Keratinocyte (primary cell): ENCODE results near the gene ZSCAN16. TPM values are rescaled to one million over a fixed set of nuclear protein-coding genes. Genes with fewer than 3 reads are reported as not detected.
A peak's percentile ranks its signal among the peaks of the same experiment; 100 is the strongest.

Source experiments
- DNase-seq: peaks from one replicate; pipeline ENCODE4 v3.0.0-alpha.2; 2011; ENCODE audit warnings: low read depth, missing footprints, low spot score
- FAIRE-seq: peaks from 2 replicates; lab custom pipeline; 2011; peaks lifted over from hg19 to GRCh38; lab: Jason Lieb, UNC
- H2AFZ ChIP-seq: 2 replicates; pipeline ENCODE4 v1.6.0; 2012; ENCODE audit warnings: low read length, control low read depth, inconsistent platforms; ENCODE audit not compliant: control insufficient read depth
- H3K27ac ChIP-seq: 2 replicates; pipeline ENCODE4 v1.5.1; 2011; ENCODE audit warnings: low read length; ENCODE audit not compliant: control insufficient read depth, insufficient read depth
- H3K27me3 ChIP-seq: 3 replicates; pipeline ENCODE4 v1.6.0; 2011; ENCODE audit warnings: low read length; ENCODE audit not compliant: control insufficient read depth, insufficient read depth; ENCODE audit errors: extremely low read depth
- H3K36me3 ChIP-seq, 2 experiments: 2 replicates in 1 of 2; 3 replicates in 1 of 2; pipeline ENCODE4 v1.5.1; 2011; ENCODE audit warnings: low read length in 2 of 2, mild to moderate bottlenecking in 1 of 2; ENCODE audit not compliant: control insufficient read depth in 2 of 2, insufficient read depth in 2 of 2; ENCODE audit errors: extremely low read depth in 1 of 2
- H3K4me1 ChIP-seq: 3 replicates; pipeline ENCODE4 v1.5.1; 2011; ENCODE audit warnings: low read length; ENCODE audit not compliant: control insufficient read depth, insufficient read depth; ENCODE audit errors: extremely low read depth
- H3K4me2 ChIP-seq: 3 replicates; pipeline ENCODE4 v1.6.0; 2011; ENCODE audit warnings: low read depth, low read length; ENCODE audit not compliant: control insufficient read depth, insufficient read depth; ENCODE audit errors: extremely low read depth
- H3K4me3 ChIP-seq, 3 experiments: fragments of 200-600 bp in 1 of 3; sonication (generic) in 1 of 3; 2 replicates in 2 of 3; 3 replicates in 1 of 3; pipeline ENCODE4 v1.5.1; 2011 to 2016; ENCODE audit warnings: low read length in 3 of 3, mild to moderate bottlenecking in 3 of 3, control low read depth in 2 of 3, inconsistent platforms in 1 of 3, low read depth in 1 of 3, mixed read lengths in 1 of 3, mixed run types in 1 of 3, moderate library complexity in 1 of 3; ENCODE audit not compliant: control insufficient read depth in 2 of 3, insufficient read depth in 2 of 3; ENCODE audit errors: extremely low read depth in 1 of 3
- H3K79me2 ChIP-seq: 2 replicates; pipeline ENCODE4 v1.6.0; 2012; ENCODE audit warnings: low read length; ENCODE audit not compliant: control insufficient read depth, insufficient read depth
- H3K9ac ChIP-seq: 3 replicates; pipeline ENCODE4 v1.6.0; 2011; ENCODE audit warnings: low read length; ENCODE audit not compliant: control insufficient read depth, insufficient read depth; ENCODE audit errors: extremely low read depth
- H3K9me1 ChIP-seq: 3 replicates; pipeline ENCODE4 v1.6.0; 2011; ENCODE audit warnings: low read length; ENCODE audit not compliant: control insufficient read depth, insufficient read depth; ENCODE audit errors: extremely low read depth
- H3K9me3 ChIP-seq: 2 replicates; pipeline ENCODE4 v1.5.1; 2012; ENCODE audit warnings: low read depth, low read length; ENCODE audit not compliant: control insufficient read depth
- H4K20me1 ChIP-seq: 3 replicates; pipeline ENCODE4 v1.6.0; 2011; ENCODE audit warnings: low read length; ENCODE audit not compliant: control insufficient read depth, insufficient read depth; ENCODE audit errors: extremely low read depth
- CTCF ChIP-seq, 3 experiments: IDR thresholded peaks in 1 of 3; conservative IDR thresholded peaks in 1 of 3; optimal IDR thresholded peaks in 1 of 3; 2 replicates in 2 of 3; 3 replicates in 1 of 3; pipeline versions ENCODE3 to v1.5.1; 2011; ENCODE audit warnings: low read length in 3 of 3, mild to moderate bottlenecking in 3 of 3, moderate library complexity in 2 of 3, control low read depth in 1 of 3, inconsistent platforms in 1 of 3; ENCODE audit not compliant: insufficient read depth in 2 of 3; ENCODE audit errors: extremely low read depth in 1 of 3
- EZH2 ChIP-seq: IDR thresholded peaks from one replicate; pipeline ENCODE4 v1.6.1; 2012; ENCODE audit warnings: inconsistent platforms, mild to moderate bottlenecking, low read length, moderate library complexity
- dilution Hi-C: fragments of 300-500 bp; cut with MboI; formaldehyde crosslinking; loops from one replicate; pipeline ENCODE4 v1.7.0; 2020; ENCODE audit warnings: low sequenced_read_pairs; ENCODE audit not compliant: extremely low pct_ligation_motif_present
- polyA plus RNA-seq, 5 experiments: library from polyadenylated mRNA; depleted of rRNA in 3 of 5; stranded (reverse) in 3 of 5; stranded (forward) in 1 of 5; unstranded in 1 of 5; fragments of >200 nt; gene quantifications; 1 replicate in 1 of 5; 2 replicates in 3 of 5; 3 replicates in 1 of 5; pipeline versions ENCODE4 v1.2.1 to v1.2.3, GENCODE V29; 2011 to 2012; ENCODE audit warnings: missing spikeins in 2 of 5, low read depth in 1 of 5, low replicate concordance in 1 of 5

Gene ZSCAN16
- polyA plus RNA-seq, 1 donor (not counting 4 experiments of a cell fraction or from before 2014, with no cell fraction given) = 1.5 TPM

GRCh38 chr6:28165563-28165962, 41.2 kb downstream of the ZSCAN16 start:
- dilution Hi-C loops = no loop called here
- no peak for DNase-seq
- H3K36me3 ChIP-seq = peaks cover 0 to 1% of the 10 kb centered on the region in 2 experiments
- H3K9me1 ChIP-seq = no peaks in the 10 kb centered on the region
- no peaks in the 10 kb centered on the region for H4K20me1 ChIP-seq
- no peak overlapping the region for H2AFZ ChIP-seq
- no peaks in the 10 kb centered on the region for H3K79me2 ChIP-seq
- no peak overlapping the region for H3K4me2 ChIP-seq
- no peak overlapping the region for H3K9ac ChIP-seq
- TF ChIP-seq EZH2 (no peak), CTCF (optimal IDR thresholded peaks at IDR 0.05 in 1 of 3, IDR thresholded peaks at IDR 0.05 in 1 of 3, conservative IDR thresholded peaks at IDR 0.05 in 1 of 3; ENCODE audit: extremely low read depth in 1 of 3, insufficient read depth in 2 of 3, low read length in 3 of 3) (no peak)
- no peak overlapping the region for H3K4me3 ChIP-seq
- no peak for FAIRE-seq
- no peak overlapping the region for H3K27ac ChIP-seq
- H3K27me3 ChIP-seq = no peaks in the 10 kb centered on the region
- H3K4me1 ChIP-seq = peaks cover 5% of the 10 kb centered on the region
- H3K9me3 ChIP-seq = no peaks in the 10 kb centered on the region

GRCh38 chr6:28167068-28167467, 42.7 kb downstream of the ZSCAN16 start:
- no peak overlapping the region for H2AFZ ChIP-seq
- no peaks in the 10 kb centered on the region for H3K9me3 ChIP-seq
- no peak overlapping the region for H3K4me3 ChIP-seq
- no peaks in the 10 kb centered on the region for H3K79me2 ChIP-seq
- TF ChIP-seq EZH2 (no peak), CTCF (optimal IDR thresholded peaks at IDR 0.05 in 1 of 3, IDR thresholded peaks at IDR 0.05 in 1 of 3, conservative IDR thresholded peaks at IDR 0.05 in 1 of 3; ENCODE audit: extremely low read depth in 1 of 3, insufficient read depth in 2 of 3, low read length in 3 of 3) (no peak)
- no peak overlapping the region for H3K27ac ChIP-seq
- peak; percentile 60 for FAIRE-seq
- H3K4me1 ChIP-seq = peaks cover 5% of the 10 kb centered on the region
- dilution Hi-C loops = no loop called here
- no peaks in the 10 kb centered on the region for H3K9me1 ChIP-seq
- H3K9ac ChIP-seq = no peak overlapping the region
- DNase-seq = peak; percentile 17
- H4K20me1 ChIP-seq = no peaks in the 10 kb centered on the region
- H3K36me3 ChIP-seq = peaks cover 0 to 1% of the 10 kb centered on the region in 2 experiments
- H3K27me3 ChIP-seq = no peaks in the 10 kb centered on the region
- H3K4me2 ChIP-seq = no peak overlapping the region
